Stimulated activated CD4-positive, alpha-beta T cell treated with anti-CD3 and anti-CD28 coated beads, Interleukin-1b, Interleukin-23, amount 100 ng/mL, for 48 hours (primary cell): Measurements from ENCODE around the gene FRMD4A.
"Not testable (repeated sequence)": the region's sequence is repeated elsewhere in the genome, so short reads cannot be mapped to it uniquely, and the experiment has no call there.

Source experiments
- DNase-seq: peaks from one replicate; pipeline ENCODE4 v3.0.0-alpha.2; 2020

The FRMD4A gene

GRCh38 chr10:13795653-13796555, 534.8 kb downstream of the FRMD4A start:
- DNase-seq, result no peak

GRCh38 chr10:13794992-13795612, 535.6 kb downstream of the FRMD4A start:
- DNase-seq, result no peak

- DNase-seq, result no peak
Measured at GRCh38 chr10:13792006-13792405, 538.7 kb downstream of the FRMD4A start.

GRCh38 chr10:13791483-13791882, 539.2 kb downstream of the FRMD4A start:
- DNase-seq, result no peak

- no peak for DNase-seq
Measured at GRCh38 chr10:13790196-13790595, 540.5 kb downstream of the FRMD4A start.

- no peak for DNase-seq
Measured at GRCh38 chr10:13789448-13789829, 541.3 kb downstream of the FRMD4A start.

- no peak for DNase-seq
Measured at GRCh38 chr10:13788711-13789447, 541.8 kb downstream of the FRMD4A start.

GRCh38 chr10:13788320-13788600, 542.5 kb downstream of the FRMD4A start:
- DNase-seq, result no peak

- peak; percentile 78 for DNase-seq
Measured at GRCh38 chr10:13787015-13787421, 543.7 kb downstream of the FRMD4A start.

GRCh38 chr10:13784067-13784466, 546.7 kb downstream of the FRMD4A start:
- no peak for DNase-seq

- DNase-seq, result no peak
Measured at GRCh38 chr10:13779748-13780147, 551.0 kb downstream of the FRMD4A start.

- DNase-seq, result not testable (repeated sequence)
Measured at GRCh38 chr10:13778693-13778960, 552.1 kb downstream of the FRMD4A start.

GRCh38 chr10:13776861-13777311, 553.8 kb downstream of the FRMD4A start:
- DNase-seq, result no peak

- DNase-seq, result no peak
Measured at GRCh38 chr10:13775786-13776775, 554.6 kb downstream of the FRMD4A start.

GRCh38 chr10:13774303-13774893, 556.3 kb downstream of the FRMD4A start:
- DNase-seq, result no peak

- DNase-seq, result no peak
Measured at GRCh38 chr10:13773496-13774170, 557.1 kb downstream of the FRMD4A start.

- DNase-seq, result no peak
Measured at GRCh38 chr10:13773043-13773442, 557.7 kb downstream of the FRMD4A start.

- no peak for DNase-seq
Measured at GRCh38 chr10:13771992-13772391, 558.7 kb downstream of the FRMD4A start.

- DNase-seq, result no peak
Measured at GRCh38 chr10:13770760-13771493, 559.8 kb downstream of the FRMD4A start.

GRCh38 chr10:13769946-13770345, 560.8 kb downstream of the FRMD4A start:
- no peak for DNase-seq

GRCh38 chr10:13767676-13768178, 563.0 kb downstream of the FRMD4A start:
- no peak for DNase-seq
